ENCODE results near the gene TMEM250.
"Not testable (repeated sequence)": the region's sequence is repeated elsewhere in the genome, so short reads cannot be mapped to it uniquely, and the experiment has no call there.

TMEM250 gene

GRCh38 chr9:136111190-136111589 lies 7.5 kb downstream of the TMEM250 start:
- no peak for DNase-seq (ENCODE audit: low read depth)

GRCh38 chr9:136110082-136111061 lies 8.3 kb downstream of the TMEM250 start:
- no peak for DNase-seq (ENCODE audit: low read depth)

GRCh38 chr9:136109351-136110081 lies 9.2 kb downstream of the TMEM250 start:
- DNase-seq (ENCODE audit: low read depth): peak; percentile 87

GRCh38 chr9:136108648-136109266 lies 9.9 kb downstream of the TMEM250 start:
- DNase-seq (ENCODE audit: low read depth): no peak

GRCh38 chr9:136107953-136108647 lies 10.6 kb downstream of the TMEM250 start:
- no peak for DNase-seq (ENCODE audit: low read depth)

DNA sequence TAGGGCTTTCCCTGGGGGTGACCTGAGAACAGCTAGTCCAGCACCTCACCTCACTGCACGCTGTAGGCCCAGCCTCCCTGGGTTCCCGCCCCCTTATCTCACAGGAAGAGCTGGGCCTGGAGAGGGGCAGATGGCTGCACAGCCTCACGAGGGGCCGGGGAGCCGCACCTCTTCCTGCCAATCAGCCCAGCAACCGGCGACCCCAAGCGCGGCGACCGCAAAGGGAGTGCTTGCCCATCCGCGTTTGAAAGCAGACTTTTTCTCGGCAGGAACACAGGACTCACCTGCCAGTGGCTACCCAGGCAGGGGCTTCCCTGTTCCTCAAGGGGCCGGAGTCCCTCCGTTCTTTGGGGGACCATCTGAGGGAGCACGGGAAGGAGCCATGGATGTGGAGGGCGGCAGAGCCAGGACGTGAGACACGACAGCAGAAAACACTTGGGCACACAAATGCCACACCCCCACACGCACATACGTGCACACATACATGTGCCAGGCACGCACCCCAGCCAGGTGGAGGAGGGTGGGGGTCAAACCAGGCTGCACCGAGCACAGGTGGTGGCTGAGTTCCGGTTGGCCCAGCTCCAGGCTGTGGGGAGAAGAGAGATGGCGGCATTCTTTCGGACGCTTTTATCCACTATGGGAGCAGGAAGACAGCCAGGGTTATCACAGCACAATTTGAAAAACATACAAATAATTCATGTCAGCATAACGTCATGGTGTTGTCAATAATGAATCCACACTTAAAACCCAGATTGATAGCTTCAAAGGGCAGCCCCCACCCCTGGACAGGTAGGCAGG lies 11.3 kb downstream of the TMEM250 start:
- no peak for DNase-seq (ENCODE audit: low read depth)

DNA sequence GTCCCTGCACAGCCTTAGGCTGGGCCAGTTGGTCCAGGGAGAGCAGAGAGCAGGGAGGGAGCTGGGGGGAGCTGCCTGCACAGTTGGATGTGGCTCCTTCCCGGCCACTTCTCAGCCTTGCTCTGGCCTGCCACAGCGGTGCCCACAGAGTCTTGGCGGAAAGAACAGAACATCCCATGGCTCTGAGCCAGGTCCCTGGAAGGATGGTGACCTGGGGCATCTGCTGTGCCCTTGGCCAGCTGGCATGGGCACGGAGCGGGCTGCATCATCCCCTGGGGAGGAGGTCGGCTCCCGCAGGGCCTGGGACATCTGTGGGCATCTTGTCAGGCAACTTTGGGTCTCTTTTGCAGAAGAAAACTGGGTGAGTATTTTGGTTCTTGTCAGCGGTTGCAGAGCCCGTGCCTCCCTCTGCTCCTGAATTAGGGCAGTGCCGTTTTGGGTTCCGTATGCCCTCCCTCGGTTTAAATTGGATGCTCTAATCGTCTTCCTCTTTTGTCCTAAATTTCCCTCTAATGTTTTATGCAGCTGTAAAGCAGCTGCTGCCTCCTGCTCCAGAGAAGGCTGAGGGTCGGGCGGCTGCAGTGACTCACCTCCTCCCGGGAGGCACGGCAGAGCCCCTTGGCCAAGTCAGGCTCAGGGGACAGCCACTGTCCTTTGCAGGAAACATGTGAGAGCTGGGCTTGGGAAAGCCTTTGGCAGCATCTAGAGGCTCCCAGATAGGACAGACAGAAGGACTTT lies 13.1 kb downstream of the TMEM250 start:
- no peak for DNase-seq (ENCODE audit: low read depth)

- DNase-seq (ENCODE audit: low read depth): no peak
Measured at GRCh38 chr9:136104916-136105315, 13.8 kb downstream of the TMEM250 start.

DNA sequence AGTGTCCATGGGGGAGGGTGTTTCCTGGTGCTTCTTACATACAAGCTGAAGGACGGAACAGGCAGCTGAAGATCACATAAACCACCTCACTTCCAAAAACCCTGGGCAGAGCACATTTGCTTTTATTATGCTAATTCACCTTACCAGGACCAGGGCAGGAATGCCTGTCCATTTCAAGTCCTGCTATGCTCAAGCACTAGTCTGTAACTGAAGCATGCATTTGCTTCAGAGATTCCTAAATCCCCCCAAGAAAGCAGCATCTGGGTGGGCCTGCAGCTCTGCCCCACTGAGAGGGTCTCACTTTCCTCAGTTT lies 14.2 kb downstream of the TMEM250 start:
- DNase-seq (ENCODE audit: low read depth): no peak

- DNase-seq (ENCODE audit: low read depth): no peak
Measured at GRCh38 chr9:136103651-136104487, 14.8 kb downstream of the TMEM250 start.

GRCh38 chr9:136101615-136102074 lies 17.0 kb downstream of the TMEM250 start:
- not testable (repeated sequence) for DNase-seq (ENCODE audit: low read depth)

- no peak for DNase-seq (ENCODE audit: low read depth)
Measured at GRCh38 chr9:136100700-136101614, 17.7 kb downstream of the TMEM250 start.

- no peak for DNase-seq (ENCODE audit: low read depth)
Measured at GRCh38 chr9:136099542-136099941, 19.1 kb downstream of the TMEM250 start.

DNA sequence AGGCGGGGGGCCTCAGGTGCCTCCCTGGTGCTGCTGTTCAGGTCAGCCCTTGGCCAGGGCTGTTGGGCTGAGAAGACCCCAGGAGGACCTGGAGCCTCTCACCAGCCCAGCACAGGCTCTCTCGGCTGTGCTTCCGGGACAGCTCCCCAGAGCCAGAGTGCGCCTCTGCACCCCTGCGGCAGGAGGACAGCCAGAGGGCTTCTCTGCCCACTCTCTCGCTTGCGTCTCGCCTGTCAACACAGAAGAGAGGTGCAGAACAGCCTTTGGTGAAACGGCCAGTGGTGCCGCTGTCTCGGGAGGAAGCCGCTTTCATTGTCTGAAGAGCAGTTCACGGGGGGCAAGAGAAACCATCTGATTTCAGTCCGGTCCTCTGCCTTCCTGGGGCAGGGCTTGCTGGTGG lies 19.8 kb downstream of the TMEM250 start:
- DNase-seq (ENCODE audit: low read depth): no peak

DNA sequence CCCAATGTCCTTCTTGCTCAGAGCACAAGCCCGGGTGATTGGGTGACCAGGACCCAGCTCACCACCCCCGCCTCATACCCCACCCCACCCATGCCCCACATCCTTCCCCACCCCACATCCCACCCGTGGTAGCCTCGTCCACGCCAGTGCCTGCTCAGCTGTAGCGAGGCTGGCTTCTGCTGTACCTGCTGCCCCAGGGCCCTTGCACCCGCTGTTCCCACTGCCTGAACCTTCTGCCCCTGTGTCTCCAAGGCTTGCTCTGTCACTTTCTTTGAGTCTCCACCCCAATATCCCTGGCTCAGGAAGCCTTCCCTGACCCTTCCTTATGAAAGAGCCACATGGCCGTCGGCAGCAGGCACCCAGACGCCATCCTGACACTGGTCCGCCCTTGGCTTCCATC lies 20.5 kb downstream of the TMEM250 start:
- no peak for DNase-seq (ENCODE audit: low read depth)

DNA sequence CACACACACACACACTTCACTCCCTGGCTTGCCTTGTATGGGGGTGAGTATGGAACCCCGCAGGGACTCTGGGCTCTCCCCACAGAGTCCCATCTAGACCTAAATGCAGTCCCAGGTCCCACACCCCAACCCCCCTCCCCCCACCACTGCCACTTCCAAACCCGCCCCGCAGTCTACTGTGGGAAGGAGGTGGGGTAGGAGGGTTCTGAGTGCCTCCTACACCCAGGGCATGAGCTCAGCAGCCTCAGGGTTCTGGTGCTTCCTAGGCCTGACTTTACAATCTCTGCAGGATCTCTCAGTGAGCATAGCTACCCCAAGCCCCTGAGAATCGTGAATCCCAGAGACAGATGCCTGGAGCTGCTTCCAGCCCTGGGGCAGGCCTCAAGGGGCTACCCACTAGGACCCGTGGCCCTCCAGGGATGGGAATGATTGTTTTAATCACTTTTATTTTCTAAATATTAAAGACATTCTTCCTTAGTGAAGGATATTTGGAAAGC lies 22.1 kb downstream of the TMEM250 start:
- no peak for DNase-seq (ENCODE audit: low read depth)

DNA sequence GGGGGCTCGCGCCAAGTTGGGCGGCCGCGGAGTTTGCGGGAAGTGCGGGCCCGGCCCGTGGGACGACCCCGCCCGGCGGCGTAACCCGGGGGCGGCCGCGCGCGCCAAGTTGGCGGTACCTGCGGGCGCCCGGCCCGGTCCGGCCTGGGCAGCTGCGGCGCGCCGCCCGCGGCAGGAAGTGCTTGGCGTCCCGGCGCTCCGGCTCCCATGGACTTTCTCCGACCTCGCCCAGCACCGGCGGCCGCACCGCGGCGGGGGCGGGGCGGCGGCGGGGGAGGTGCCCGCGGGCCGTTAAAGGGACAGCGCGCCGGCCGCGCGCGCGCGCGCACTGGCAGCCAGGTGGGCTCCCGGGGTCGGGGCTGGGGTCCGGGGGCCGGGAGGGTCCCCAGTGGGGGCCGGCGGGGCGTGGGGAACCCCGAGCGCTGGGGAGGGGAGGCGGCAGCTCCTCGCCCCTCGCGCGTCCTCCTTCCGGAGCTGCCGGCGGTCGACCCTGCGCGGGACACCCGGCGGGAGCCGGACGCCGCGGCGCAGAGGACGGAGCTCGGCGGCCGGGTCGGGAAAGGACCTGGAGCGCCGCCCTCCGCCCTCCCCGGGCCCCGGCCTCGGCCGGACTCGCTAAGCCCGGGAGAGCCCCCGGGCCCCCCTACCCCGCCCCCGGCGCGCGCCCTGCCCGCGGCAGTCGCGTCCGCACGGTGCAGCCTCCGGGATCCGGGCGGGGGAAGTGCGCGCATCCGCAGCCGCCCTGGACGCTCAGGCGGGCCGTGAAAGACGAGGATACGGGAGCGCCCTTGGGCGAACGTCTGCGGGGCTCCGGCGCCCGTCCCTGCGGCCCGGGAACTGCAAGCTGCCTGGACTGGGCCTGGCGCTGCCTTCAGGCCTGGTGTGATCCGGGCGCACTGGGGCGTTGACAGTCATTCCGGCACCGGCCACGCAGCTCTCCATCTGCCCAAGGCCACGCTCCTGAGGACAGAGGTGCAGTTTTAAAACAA lies 23.3 kb downstream of the TMEM250 start, which contains the start of gene NACC2:
Gene NACC2, minus strand, starts transcription at position 220 of the 989 bp plus-strand sequence. CDS start 44,768 bp downstream, outside the sequence.
- DNase-seq (ENCODE audit: low read depth): no peak

Data from activated T-cell treated with anti-CD3 and anti-CD28 coated beads for 24 hours (primary cell).